ENCODE measurements around the gene AK8. TPM values are rescaled to one million over a fixed set of nuclear protein-coding genes. Genes with fewer than 3 reads are reported as not detected.

The AK8 gene
- total RNA-seq, 4 donors from 2014 or later: 0.61 to 1.9 TPM; not detected in 2

GRCh38 chr9:132762896-132763295, 115.2 kb downstream of the AK8 start:
- Histone ChIP-seq H3K36me3 (no peaks in the 10 kb centered on the region), H3K4me3 (no peak overlapping the region), H3K27ac (no peak overlapping the region), H3K27me3 (no peaks in the 10 kb centered on the region), H3K9me3 (no peaks in the 10 kb centered on the region), H3K4me1 (no peaks in the 10 kb centered on the region)
- intact Hi-C loops (cut with DNase I; ENCODE audit: low total_unique reads): no loop called here
- TF ChIP-seq POLR2A (IDR thresholded peaks at IDR 0.05) (no peak), CTCF (IDR thresholded peaks at IDR 0.05) (no peak)
- DNase-seq: no peak

- H3K27me3 ChIP-seq: no peaks in the 10 kb centered on the region
- H3K4me3 ChIP-seq: no peak overlapping the region
- H3K9me3 ChIP-seq: no peaks in the 10 kb centered on the region
- intact Hi-C loops (cut with DNase I; ENCODE audit: low total_unique reads): no loop called here
- TF ChIP-seq CTCF (IDR thresholded peaks at IDR 0.05) (no peak), POLR2A (IDR thresholded peaks at IDR 0.05) (no peak)
- no peak overlapping the region for H3K27ac ChIP-seq
- no peaks in the 10 kb centered on the region for H3K36me3 ChIP-seq
- H3K4me1 ChIP-seq: no peaks in the 10 kb centered on the region
- no peak for DNase-seq
Observed at GRCh38 chr9:132761602-132762001, 116.5 kb downstream of the AK8 start.

- no peaks in the 10 kb centered on the region for H3K27me3 ChIP-seq
- TF ChIP-seq CTCF (IDR thresholded peaks at IDR 0.05) (no peak), POLR2A (IDR thresholded peaks at IDR 0.05) (no peak)
- H3K9me3 ChIP-seq: no peaks in the 10 kb centered on the region
- no peak overlapping the region for H3K27ac ChIP-seq
- no peak for DNase-seq
- no peaks in the 10 kb centered on the region for H3K4me1 ChIP-seq
- no peaks in the 10 kb centered on the region for H3K36me3 ChIP-seq
- no peak overlapping the region for H3K4me3 ChIP-seq
- intact Hi-C loops (cut with DNase I; ENCODE audit: low total_unique reads): no loop called here
Observed at GRCh38 chr9:132760057-132760456, 118.0 kb downstream of the AK8 start.

- intact Hi-C loops (cut with DNase I; ENCODE audit: low total_unique reads): no loop called here
- TF ChIP-seq CTCF (IDR thresholded peaks at IDR 0.05): no peak
- TF ChIP-seq POLR2A (IDR thresholded peaks at IDR 0.05): no peak
- no peak for DNase-seq
- Histone ChIP-seq H3K27ac (no peak overlapping the region), H3K4me3 (no peak overlapping the region), H3K36me3 (no peaks in the 10 kb centered on the region), H3K9me3 (no peaks in the 10 kb centered on the region), H3K4me1 (no peaks in the 10 kb centered on the region), H3K27me3 (no peaks in the 10 kb centered on the region)
Observed at GRCh38 chr9:132757016-132757415, 121.1 kb downstream of the AK8 start.

GRCh38 chr9:132756214-132756845, 121.8 kb downstream of the AK8 start:
- Histone ChIP-seq H3K36me3 (no peaks in the 10 kb centered on the region), H3K4me3 (no peak overlapping the region), H3K27me3 (no peaks in the 10 kb centered on the region), H3K9me3 (no peaks in the 10 kb centered on the region), H3K4me1 (no peaks in the 10 kb centered on the region), H3K27ac (no peak overlapping the region)
- intact Hi-C loops (cut with DNase I; ENCODE audit: low total_unique reads): no loop called here
- DNase-seq: no peak
- TF ChIP-seq POLR2A (IDR thresholded peaks at IDR 0.05): no peak
- TF ChIP-seq CTCF (IDR thresholded peaks at IDR 0.05): no peak
